Retinal pigment epithelial cell (primary cell): ENCODE results near the gene TSPAN9.
A peak's percentile ranks its signal among the peaks of the same experiment; 100 is the strongest.

Source experiments
- DNase-seq: peaks from one replicate; pipeline ENCODE4 v3.0.0-alpha.2; 2010; ENCODE audit warnings: low read depth
- H3K4me3 ChIP-seq: 2 replicates; pipeline ENCODE4 v1.5.1; 2011; ENCODE audit warnings: mild to moderate bottlenecking, low read length, control low read depth, moderate library complexity
- CTCF ChIP-seq: conservative IDR thresholded peaks from 2 replicates; pipeline ENCODE4 v1.5.1; 2011; ENCODE audit warnings: low read depth, low read length, control low read depth, inconsistent platforms

TSPAN9 gene

DNA sequence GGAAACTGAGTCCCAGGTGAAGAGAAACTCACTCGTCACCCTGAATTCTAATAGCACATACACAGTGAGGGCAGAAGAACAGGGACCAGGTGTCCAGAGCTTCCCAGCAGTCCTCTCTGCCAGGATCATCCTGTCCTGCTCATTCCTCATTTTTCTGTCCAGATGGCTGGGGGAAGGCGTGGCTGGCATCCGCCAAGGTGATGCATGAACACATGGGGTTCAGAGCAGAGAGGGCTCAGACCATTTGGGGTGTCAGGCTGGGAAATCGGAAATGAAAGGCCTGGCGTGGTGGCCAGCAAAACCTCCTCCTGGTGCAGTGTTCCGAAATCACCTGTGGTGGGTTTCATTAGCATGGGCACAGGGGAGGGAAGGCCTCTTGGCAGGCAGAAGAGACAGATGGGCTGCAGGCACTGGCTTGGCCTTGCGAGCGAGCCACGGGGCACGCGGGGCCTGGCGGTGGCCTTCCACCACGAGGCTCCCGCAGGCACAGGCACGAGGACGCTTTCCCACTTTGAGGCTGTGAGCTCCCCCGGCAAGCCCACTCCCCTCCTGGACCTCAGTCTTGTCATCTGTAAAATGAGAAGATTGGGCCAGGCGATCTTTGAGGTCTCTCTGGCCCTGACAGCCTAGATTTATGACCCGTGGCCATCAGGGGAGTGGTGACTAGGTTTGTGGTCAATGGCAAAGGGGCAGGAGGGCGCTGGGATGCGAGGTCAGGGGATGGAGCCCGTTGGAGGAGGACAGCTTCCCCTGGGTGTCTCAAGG is 68.5 kb downstream of the TSPAN9 start:
- no peak for TF ChIP-seq CTCF
- no peak for DNase-seq
- no peak overlapping the region for H3K4me3 ChIP-seq

- H3K4me3 ChIP-seq, result no peak overlapping the region
- TF ChIP-seq CTCF, result no peak
- no peak for DNase-seq
These were observed 70.1 kb downstream of the TSPAN9 start for GRCh38 chr12:3147260-3147659.

DNA sequence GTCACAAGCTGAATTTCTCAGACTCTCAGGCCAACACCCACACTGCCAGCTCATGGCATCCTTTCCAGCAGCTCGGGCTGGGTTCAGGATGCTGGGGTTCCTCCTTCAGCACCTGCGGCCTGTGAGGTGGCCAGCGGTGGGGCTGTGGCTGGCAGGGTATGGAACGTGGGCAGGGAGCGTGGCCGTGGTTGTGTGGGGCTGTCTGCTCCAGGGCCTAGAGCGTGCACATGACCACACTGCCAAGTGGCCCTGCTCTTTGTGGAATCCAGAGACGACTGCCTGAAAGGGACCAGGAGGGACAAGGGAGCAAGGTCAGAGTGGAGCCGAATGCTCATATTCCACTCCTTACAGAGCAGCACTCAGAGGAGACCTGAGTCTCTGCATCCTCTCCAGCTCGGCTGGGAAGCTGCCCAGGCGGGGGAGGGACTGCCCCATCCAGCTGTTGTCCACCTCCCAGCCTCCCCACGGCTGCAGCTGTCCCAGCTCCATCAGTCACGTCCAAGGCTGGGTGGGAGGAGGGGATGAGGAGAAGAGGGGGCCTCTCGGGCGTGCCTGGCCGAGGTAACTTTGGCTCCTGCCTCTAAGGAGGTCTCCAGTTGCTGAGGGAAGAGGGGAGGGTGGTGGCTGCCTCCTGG is 71.3 kb downstream of the TSPAN9 start:
- no peak for DNase-seq
- no peak overlapping the region for H3K4me3 ChIP-seq
- no peak for TF ChIP-seq CTCF

DNA sequence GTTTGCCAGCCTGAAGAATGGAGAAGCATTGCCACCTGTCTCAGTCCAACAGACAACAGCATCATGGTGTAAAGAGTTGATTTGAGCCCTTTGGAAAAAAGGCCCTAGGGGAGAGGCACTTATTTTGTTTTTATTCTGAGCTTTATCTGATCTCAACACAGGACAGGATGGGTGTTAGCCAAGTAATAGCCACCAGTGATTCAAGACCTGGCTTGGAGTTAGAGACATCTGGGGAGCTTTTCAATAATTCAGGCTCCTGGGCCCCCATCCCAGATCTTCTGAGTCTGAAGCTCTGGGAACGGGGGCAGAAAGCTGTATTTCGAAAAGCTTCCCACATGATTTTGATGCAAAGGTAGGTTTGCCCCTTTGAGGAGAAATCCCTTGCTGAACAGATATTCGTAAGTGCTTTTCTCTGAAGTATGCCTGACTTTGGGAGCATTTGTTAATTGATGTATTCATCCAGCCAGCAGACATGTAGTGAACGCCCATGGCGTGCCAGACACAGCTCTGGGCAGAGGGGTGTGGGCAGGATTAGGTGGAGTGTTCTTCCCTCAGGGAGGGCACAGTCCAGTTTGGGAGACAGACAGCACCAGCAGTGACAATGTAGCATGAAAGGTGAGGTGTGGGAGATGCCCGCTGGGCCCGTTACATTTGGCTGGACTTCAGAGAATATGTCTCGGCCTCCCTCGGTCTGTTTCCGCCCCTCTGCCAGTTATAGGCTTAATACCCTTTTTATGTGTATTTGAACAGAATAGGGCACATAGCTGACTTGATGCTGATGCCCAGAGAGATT is 72.5 kb downstream of the TSPAN9 start:
- no peak overlapping the region for H3K4me3 ChIP-seq
- no peak for DNase-seq
- no peak for TF ChIP-seq CTCF

- no peak for TF ChIP-seq CTCF
- H3K4me3 ChIP-seq, result no peak overlapping the region
- DNase-seq, result no peak
These were observed 73.1 kb downstream of the TSPAN9 start for GRCh38 chr12:3150308-3150670.

DNA sequence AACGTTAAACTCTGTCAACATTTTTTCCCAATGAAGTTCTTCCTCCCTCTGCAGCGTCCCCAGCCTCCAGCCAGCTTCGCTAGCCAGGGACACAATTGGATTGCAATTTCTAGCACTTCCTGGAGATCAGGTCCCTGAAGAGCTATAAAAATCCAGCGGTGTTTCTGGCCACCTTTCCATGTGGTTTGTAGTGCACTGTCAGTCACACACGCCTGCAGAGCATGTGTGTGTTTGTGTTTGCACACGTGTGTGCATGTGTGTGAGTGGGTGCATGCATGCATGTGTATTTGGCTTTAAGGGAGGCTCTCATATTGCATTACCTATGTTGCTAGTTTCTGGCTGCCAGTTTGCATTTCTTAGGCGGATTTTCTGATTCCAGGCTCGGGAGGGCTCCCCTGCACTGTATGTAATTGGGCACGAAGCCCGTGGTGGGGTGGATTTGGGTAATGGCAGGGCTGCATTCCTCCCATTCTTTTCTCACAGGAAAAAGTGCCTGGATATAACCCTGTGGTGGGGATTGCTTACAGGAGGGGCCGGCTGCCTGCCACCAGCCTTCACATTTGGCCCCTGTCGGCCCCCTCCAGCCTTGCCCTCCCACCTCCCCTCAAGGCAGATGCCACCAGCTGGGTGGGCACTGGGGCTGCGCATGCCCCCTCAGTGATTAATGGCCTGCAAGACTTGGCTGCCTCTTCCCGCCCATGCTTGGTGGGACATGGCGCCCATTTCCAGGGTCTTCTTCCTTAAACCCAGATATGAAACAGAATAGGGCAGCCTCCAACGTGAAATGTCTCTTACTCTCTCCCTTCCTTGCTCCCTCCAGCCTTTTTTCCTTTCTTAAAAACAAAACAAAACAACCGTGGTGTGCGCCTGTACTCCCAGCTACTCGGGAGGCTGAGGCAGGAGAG is 74.0 kb downstream of the TSPAN9 start:
- no peak for TF ChIP-seq CTCF
- no peak overlapping the region for H3K4me3 ChIP-seq
- DNase-seq, result peak; percentile 81
